CD4-positive, alpha-beta T cell treated with Interferon alpha-2 for 1 hour (primary cell): ENCODE results near the gene FAM131B.
A peak's percentile ranks its signal among the peaks of the same experiment; 100 is the strongest.

Source experiments
- DNase-seq, 2 donors: peaks; one replicate each; pipeline ENCODE4 v3.0.0-alpha.2; 2020 to 2022

Gene FAM131B

DNA sequence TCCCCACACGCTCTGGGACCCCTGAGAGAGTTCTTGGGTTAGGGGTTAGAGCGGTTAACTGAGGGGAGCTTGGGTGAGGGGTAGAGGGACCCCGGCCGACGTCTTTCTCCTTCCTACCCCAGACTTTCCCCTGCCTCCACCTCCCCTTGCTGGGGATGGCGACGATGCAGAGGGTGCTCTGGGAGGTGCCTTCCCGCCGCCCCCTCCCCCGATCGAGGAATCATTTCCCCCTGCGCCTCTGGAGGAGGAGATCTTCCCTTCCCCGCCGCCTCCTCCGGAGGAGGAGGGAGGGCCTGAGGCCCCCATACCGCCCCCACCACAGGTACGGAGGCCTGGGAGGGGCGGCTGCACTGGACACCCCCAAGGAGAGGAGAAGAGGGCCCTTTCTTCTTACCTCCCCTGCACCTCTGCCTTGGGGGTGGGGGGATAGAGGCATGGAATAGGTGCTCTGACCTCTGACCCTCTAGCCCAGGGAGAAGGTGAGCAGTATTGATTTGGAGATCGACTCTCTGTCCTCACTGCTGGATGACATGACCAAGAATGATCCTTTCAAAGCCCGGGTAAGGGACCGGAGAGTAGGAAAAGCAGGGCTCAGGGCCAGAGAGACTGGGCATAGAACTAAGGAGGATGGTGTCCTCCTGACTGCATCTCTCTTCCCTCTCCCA, 19.7 kb upstream of the FAM131B start:
- DNase-seq = no peak

DNA sequence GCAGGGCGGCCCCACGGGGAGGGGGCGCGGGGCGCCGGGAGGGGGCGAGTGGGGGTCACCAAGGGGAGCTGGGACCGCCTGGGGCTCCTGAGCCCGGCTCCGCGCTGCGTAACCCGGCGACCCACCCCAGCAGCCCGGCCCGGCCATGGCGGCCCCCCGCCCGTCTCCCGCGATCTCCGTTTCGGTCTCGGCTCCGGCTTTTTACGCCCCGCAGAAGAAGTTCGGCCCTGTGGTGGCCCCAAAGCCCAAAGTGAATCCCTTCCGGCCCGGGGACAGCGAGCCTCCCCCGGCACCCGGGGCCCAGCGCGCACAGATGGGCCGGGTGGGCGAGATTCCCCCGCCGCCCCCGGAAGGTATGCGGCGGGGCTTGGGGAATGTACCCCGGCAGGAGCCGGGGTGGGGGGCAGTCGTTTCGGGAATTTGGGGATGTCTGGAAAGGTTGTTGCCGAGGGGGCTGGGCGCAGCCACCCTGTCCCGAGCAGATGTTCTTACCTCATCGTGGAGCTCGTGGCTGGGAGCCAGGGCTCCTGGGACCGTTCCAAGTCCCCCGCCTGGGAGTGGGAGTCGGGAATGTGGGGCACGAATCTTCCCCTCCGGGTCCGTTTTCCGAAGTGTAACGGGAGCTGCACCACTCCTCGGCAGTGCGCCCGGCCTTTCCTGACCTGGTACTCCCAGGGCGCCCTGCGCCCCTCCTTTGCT, 19.1 kb upstream of the FAM131B start:
- no peak for DNase-seq

DNA sequence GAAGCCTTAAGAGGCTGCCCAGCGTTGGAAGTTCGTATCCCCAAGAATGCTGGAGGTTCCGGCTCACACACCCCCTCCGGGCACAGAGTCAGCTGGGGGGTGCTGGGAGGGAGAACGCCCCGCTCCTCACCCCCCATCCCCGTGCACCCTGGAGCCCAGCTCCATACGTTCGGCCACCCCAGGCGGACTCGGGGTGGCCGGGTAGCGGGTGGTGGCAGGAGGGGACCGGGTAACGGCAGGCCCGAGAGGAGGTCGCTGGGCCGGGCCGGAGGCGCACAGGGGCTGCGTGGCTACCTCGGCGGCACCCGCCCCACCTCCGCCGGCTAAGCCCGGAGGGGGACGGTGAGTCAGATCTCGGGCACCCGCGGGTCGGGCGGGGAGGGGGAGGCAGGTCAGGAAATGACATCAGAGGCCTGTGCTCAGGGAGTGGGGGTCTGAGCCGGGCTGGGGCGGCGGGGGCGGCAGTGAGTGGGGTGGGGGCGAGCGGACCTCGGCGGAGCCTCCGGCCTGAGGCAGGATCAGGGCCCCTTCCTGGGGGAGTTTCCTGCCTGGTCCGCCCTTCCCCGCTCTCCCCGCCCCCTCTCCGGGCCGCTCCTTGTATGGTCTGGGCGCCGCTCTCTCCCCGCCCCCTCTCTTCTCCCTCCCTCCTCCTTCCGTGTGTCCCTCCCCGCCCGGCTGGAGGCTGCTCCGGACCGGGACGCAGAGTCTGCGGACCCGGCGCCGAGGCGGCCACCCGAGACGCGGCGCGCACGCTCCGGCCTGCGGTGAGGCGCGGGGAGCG, 18.3 kb upstream of the FAM131B start, which contains the start of gene ZYX:
Gene ZYX, plus strand, starts transcription at position 700 of the 781 bp plus-strand sequence. CDS start 227 bp downstream, outside the sequence.
- DNase-seq = peak; percentile 87 to 88

DNA sequence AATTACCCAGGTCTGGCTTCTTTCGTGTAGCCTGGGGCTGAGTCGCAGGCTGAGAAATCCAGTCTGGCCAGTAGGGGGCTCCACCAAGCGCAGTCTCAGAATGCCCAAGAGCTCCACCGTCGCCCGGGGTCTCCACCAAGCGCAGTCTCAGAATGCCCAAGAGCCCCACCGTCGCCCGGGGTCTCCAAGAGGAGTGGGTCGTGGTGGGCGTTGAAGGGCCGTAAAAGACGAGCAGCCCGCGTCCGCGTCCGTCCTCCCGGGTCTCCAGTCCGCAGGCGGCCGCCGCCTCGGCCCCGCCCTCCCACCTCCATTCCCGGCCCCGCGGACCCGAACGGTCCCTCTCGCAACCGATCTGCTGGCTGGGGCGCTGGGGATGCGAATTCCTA, 17.7 kb upstream of the FAM131B start:
- DNase-seq = peak; percentile 87 to 91

DNA sequence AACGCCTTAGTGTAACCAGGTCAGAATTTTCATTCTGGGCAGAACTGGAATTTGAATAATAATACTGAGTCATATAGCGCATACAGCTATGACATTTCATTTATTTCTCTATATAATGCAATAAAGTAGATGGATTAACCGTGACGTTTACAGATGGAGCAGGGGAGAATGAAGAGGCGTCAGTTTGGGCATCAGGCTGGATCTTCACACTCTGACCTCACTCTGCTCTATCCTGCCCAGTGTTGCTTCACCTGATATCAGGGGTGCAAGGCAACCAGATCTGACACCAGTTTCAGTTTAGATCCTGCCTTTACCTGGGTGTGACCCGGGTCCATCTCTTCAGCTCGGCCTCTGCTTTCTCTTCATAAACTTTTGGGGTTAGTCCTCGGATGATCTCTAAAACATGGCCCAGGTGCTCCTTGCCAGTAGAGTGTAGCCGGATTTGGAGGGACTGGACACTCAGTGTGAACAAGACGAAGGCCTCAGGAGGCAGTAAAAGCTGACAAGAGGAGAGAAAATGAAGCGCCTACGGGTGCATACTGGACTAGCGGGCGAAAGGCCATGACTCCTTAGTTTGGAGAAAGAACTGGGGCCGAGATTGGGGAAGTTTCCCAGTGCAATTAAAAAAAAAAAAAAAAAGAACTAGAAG, 17.2 kb upstream of the FAM131B start:
- peak in 1 of 2 donors; percentile 40 for DNase-seq

DNA sequence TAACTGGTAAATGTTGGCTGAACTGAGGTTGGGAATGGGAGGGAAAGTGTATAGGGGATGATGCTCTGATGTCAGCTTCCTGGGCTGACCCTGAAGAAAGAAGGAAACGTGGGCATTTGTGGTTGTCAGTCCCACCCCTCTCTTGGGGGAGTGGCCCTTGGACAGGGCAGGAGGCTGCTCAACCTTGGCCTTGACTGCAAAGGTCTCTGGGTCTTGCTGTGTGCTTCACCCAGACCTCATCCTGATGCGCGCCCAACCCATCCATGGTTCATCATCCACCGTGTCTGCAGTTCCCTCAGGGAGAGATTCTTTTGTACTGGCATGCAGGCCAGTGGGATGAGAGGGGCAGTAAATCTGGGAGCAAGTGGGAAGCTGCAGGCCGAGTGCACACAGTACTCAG, 13.9 kb upstream of the FAM131B start:
- DNase-seq = no peak

DNA sequence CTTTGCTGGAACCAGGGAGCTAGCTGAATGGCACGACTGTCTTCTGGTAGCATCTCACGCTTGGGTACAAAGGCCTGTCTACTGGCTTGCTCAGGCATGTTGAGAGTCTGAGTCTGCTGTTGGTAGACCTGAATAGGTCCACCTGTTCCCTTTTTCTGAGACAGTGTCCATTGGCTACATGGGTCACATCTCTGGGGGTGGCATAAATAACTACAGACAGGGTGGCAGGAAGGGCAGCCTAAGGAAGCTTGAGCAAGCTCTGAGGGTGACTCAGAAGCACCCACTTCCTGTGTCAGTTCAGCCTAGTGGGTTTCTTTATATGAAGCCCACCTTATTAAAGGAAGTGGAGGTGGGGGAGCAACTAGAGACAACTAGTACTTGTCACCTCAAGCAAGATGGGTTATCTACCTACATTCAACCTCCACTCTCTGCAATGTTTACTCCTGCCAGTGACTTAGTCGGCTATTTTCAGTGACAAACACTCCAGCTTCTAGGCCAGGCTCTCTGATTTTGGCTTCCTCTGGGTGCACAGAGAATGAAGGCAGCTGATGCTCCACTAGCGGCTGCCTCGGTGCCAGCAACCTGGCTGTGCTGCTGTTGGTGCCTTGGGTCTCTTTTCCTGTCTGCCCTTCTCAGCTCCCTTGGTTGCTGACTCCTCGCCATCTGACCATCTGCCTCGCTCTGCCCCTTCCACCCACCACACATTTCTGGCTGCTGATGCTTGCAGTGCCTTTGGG, 13.0 kb upstream of the FAM131B start:
- peak; percentile 64 to 77 for DNase-seq

DNA sequence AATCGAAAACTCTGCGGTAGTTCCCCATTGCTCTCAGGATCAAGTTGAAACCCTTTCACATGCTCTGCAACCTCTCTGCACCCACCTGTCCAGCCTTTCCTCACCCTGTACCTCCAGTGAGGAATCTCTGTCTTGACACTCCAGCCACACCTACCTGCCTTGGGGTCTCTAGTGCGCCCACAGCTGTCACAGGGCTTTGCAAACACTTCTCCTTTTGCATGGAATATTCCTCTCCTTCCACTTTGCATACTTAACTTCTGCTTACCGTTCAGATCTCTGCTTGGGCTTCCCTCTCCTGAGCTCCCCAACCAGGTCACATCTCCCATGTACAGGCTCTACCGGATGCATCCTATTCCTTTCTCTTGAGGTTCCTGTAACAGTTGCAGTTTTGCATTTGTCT, 12.0 kb upstream of the FAM131B start:
- no peak for DNase-seq

DNA sequence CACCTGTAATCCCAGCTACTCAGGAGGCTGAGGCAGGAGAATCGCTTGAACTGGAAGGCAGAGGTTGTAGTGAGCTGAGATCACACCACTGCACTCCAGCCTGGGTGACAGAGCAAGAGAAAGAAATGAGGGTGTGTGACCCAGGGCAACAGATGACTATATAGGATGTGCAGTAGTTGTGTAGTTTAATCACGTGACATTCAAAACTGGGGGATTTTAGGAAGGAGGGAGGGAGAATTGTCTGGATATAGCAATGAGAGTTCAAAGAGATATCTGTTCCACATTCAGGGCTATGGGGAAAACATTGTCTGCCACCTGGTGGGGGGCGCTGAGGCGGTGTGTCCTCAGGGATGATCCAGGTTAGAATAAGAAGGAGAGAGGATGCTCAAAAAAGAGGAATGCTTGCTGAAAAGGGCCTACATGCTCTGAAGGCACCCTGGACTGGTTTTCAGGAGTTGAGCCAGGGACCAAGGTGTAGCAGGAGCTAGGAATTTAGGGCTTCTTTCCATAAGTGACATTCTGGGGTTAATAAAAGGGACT, 10.8 kb upstream of the FAM131B start:
- no peak for DNase-seq

DNA sequence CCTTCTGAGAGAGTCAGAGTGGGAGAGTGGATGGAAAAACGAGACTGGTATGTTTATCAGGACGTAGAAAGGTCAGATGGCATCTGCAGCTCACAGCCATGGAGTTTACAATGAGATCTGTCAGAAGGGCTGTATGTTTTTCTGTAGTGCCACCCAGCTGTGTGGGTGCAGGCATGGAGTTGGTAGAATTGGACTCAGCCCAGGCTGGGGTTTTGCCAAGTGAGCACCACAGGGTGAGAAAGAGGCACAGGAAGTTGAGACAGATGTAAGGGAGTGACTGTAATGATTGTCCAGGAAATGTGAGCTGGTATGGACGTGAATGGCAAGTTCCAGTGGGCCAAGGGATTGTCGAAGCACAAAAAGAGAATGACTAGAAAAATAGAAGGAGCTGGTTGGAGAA, 9.6 kb upstream of the FAM131B start:
- DNase-seq = peak; percentile 52 to 58

DNA sequence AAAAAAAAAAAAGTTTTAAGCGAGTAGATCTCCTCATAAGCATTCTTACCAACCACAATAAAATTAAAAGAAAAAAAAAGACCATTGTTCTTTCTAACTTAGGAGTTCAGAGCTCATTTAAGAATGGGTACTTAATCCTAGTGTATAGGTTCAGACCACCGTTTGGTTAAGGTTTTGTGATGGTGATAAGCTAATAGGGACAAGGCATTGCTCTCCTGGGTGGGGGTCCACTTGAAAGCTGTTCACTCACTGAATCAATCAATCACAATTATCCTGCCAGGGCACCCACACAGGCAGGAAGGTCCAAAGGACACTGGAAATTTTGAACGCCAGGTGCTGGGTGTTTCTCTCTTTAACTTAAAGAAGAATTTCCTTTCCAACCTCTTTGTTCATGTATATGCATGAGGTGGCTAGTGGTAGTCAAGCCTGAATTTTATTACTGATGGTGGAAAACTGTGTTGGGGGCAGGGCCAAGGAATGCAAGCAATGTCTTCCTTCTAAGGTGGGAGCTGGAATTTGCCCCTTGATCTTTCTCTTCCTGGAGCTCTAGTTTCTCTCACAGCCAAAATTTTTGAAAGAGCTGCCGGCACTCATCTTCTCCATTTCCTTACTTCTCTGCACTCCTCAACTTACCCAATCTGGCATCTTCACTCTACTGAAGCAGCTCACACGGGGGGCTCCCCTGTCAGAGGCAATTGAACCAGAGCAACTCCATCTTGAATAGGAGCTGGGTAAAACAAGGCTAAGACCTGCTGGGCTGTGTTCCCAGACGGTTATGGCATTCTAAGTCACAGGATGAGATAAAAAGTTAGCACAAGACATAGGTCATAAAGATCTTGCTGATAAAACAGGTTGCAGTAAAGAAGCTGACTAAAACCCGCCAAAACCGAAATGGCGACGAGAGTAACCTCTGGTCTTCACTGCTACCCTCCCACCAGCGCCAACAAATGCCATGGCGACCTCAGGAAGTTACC, 7.5 kb upstream of the FAM131B start:
- no peak for DNase-seq

DNA sequence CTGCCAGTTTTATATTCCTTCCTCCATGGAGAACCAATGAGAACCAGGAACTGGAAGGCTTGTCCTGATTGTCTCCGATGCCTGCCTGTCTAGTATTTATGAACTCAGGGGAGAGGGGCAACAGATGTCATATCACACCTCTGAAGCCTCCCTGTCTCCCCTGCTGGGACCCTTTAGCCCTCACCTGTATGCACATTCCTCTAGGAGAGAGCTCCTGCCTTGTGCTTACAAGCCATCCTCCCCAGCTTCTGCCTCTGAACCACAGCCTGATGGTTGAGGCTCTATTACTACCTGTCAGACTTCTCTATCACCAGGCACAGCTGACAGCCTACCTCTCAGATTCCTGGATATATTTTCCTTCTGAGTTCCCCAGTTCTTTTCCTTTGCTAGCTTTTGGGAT, 5.9 kb upstream of the FAM131B start:
- DNase-seq = no peak

DNA sequence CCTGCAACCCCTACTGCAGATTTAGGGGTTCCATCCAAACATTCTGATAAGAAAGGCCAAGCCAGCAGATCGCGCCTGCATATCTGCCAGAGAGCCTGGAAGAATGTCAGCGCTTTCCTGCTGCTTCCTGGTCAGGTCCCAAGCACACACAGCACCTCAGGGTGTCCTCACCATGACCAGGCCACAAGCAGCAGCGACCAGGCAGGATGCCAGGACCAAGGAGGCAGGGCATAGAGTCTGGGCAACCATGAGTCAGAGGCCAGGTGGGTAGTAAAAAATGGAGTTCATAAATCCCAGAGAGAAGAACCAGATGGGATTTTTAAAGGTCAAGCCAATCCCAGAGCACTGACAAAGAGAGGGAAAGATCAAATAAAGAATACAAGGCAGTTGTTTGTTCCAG, 5.5 kb upstream of the FAM131B start:
- no peak for DNase-seq

DNA sequence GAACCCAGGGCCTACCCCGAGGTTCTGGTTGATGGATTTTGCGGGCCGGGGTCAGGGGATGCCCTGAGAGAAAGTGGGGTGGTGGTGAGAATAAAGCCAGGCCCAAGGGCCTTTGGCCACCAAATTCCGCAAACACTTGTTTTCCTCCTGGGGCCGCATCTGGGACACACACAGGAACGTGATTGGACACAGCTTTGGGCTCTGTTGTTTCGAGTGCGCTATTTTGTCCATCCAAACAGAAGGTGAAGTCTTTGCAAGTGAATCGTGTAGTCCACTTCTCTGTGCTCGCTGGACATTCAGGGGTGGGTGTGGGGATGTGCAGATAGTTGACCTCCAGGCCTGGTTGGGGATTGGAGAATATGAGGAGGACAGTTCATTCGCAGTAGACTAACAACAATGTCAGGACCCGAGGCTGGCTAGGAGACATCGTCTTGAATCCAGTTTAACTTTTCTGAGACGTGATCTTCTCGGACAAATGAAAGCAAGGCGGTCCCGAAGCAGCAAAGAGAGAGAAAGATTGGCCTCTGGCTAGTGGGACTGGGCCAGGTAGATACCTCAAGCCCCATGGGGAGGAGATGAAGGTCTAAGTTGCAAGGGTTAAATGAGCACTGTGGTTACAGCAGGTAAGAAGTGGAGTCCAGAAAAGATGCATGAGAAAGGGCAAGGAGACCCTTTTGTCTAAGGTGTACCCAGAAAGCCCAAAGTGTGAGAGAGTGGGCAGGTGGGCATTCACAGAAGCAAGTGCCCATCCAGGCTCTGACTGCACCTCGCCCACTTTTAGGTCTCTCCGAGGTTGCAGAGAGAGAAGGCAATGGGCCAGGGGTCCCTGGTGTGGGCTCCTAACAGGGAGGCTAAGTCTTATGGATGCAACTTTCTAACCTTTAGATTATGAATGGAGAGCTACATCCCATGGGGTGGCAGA, 764 bp upstream of the FAM131B start:
- no peak for DNase-seq

DNA sequence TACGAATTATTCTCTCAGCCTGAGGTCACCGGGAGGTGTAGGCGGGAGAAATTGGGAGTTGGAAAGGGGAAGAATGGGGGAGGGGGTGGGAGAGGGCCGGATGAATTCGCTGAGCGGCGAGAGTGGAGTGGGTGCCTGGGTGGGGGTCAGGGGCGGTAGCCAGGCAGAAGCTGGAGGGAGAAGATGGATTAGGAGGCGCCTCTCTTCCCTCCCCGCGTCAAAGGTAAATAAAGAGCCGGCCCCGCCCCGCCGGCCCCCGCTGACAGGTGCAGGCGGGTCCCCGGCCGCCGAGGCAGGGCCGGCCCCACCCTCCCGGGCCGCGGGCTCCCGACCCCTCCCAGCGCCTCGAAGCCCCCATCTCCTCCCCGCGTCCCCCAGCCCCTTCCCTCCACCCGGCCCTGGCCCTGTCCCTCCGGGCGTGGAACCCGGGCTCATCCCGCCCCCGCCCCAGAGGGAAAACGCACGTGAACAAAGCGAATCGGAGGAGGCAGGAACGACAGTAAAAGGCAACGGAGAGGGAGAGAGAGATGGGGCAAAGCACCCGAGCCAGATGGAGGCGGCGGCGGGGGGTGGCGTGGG, 872 bp downstream of the FAM131B start:
- DNase-seq = no peak

DNA sequence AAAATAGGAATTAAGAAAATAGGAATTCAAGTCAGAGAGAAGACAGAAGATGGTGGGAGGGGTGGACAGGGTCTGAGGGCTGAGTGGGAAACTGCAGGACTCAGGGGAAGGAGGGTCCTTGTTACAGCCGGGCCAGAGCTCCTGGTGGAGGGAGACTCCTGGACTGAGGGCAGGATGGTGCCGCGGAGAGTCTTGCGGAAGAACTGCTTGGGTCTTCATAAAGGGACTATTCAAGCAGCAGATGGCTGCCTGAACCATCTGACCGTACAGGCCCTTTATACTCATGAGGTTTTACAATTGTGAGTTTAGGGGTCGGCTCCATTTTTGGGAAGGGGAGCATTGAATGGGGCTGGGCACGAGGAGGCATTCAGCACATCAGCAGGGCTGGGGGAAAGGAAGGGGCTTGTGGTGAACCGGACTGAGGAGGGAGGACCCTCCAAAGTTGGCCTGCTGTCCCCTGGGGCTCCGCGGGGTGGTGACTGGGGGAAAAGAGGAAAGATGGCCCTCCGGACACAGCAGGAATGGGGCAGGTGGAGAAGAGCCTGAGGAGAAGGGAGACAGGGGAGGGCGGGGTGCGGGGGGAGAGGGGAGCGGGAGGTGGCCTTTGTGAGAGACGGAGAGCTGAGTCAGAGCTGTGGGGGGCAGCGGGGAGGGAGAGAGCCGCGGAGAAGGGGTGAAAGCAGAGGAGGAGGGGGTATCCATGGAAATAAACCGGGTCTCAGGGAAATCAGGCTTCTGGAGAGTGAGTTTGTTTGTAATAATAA, 1.5 kb downstream of the FAM131B start:
- DNase-seq = no peak

DNA sequence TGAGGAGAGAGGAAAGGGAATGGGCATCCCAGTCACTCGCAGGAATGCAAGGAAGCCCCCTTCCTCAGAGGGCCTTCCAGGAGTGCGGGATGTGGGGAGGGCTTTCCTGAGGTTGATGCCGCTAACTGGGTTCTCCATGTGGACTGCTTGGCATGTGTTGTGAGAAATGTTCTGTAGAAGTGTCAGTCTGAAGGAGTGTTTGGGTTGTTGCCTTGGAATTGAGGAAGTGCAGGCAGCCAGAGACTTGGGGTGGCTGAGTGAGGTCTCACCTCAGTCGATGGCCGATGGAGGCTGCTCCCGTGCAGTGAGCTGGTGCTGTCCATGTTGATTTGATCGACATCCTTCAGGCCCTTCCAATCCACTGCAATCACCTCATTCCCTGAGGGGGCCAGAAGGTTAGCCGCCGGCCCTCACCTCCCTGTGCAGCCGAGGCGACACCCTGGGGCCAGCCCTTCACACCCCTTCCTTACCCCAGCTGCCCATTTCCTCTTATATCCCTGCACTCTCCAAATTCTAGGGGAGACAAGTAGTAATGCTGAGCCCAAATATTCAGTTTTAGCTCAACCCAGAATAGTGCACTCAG, 2.7 kb downstream of the FAM131B start:
- DNase-seq = no peak

DNA sequence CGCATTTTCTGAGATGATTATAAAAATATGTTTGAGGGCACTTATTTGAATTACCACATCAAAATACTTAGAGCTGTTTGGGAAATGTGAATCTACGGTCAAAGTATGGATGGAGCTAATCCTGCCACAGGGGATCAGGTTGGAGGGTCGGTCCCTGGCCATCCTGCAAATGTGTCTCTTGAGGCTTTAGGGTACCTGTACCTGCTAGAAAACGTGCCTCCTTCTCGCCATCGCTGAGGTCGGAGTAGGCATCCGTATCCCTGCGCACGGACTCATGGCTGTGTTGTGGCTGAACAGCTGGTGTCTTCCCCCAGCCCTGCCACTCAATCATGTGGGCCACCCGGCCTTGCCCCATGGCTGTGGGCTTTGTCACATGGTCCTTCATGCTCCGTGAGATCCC, 3.9 kb downstream of the FAM131B start:
- no peak for DNase-seq
